NCI-H226 (cell line): ENCODE measurements around the gene LRP11.
"Not testable (repeated sequence)": the region's sequence is repeated elsewhere in the genome, so short reads cannot be mapped to it uniquely, and the experiment has no call there.

Experiments
- DNase-seq: peaks from one replicate; pipeline ENCODE4 v3.0.0-alpha.2; 2015

The LRP11 gene

GRCh38 chr6:149863698-149864577 lies at the start of gene LRP11:
Gene LRP11 (minus strand): TSS chr6:149864359. CDS start chr6:149864020, 339 bp downstream.
- peak; percentile 85 for DNase-seq

- no peak for DNase-seq
These were observed 49.5 kb upstream of the LRP11 start for GRCh38 chr6:149913540-149914240.

- DNase-seq = no peak
These were observed 48.9 kb upstream of the LRP11 start for GRCh38 chr6:149913085-149913484.

DNA sequence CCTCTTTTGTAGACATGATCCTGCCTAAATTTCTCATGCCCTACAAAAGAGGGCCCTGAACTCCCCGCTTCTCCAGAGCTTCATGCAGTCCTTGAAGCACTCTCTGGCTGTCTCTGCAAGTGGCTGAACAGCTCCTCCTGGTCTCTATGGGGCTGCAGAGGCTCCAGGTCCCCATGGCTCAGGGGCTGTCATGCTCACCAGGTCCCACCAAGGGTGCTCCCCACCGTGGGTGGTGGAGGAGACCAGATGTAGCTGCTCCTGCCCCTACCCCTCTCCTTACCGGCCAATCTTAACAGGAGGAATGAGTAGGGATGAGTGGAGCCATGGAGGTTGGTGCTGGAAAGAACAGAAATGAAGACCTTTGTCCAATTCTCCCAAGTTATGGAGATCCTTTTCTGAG lies 48.5 kb upstream of the LRP11 start:
- not testable (repeated sequence) for DNase-seq

- DNase-seq = no peak
These were observed 46.6 kb upstream of the LRP11 start for GRCh38 chr6:149910721-149911151.

DNA sequence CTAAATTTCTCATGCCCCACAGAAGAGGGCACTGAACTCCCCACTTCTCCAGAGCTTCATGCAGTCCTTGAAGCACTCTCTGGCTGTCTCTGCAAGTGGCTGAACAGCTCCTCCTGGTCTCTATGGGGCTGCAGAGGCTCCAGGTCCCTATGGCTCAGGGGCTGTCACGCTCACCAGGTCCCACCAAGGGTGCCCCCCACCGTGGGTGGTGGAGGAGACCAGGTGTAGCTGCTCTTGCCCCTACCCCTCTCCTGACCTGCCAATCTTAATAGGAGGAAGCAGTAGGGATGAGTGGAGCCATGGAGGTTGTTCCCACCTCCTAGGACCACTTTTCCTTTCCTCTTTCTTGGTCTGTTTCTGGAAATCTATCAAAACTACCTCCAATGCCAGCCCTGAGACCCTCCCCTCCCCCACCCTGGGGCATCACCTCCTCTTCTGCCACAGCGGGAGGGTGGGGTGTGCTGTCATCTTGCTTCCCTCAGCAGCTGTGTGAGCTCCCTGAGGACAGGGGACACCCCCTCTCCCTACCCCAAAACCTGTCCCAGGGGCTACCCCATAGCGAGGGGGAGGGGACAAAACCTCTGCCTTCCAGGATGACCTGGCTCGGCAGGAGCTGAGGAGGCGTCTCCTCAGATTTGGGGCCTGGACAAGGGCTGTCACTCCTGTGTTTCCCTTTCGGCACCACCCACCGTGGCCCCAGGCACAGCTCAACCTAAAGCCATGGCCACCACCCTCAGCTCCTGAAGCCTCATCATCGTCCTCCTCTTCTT lies 45.7 kb upstream of the LRP11 start:
- DNase-seq = no peak

DNA sequence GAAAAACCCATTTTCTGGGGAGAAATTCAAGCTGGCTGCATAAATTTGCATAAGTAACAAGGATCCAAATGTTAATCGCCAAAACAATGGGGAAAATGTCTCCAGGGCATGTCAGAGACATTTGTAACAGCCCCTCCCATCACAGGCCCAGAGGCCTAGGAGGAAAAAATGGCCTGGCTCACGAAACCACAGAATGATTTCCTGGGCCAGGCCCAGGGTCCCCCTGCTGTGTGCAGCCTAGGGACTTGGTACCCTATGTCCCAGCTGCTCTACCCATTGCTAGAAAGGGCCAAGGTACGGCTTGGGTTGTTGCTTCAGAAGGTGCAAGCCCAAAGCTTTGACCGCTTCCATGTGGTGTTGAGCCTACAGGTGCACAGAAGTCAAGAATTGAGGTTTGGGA lies 44.3 kb upstream of the LRP11 start:
- not testable (repeated sequence) for DNase-seq

DNA sequence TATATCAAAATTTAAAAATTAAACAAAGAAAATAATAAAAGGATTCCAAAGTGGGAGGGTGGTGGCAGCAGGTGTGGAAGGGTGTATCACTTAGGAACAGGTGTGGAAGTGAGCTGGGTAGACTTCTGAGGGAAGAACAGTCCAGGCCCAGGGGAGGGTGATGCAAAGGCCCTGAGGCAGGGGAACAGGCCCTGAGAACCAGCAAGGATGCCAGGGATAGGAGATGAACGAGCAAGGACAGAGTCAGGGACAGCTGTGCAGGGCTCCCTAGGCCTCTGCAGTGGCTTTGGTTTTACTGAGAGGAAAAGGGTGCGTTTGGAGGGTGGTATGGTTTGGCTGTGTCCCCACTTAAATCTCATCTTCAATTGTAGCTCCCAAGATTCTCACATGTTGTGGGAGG lies 43.2 kb upstream of the LRP11 start:
- DNase-seq = no peak

GRCh38 chr6:149906405-149906804 lies 42.2 kb upstream of the LRP11 start:
- DNase-seq = no peak

- DNase-seq = no peak
These were observed 41.8 kb upstream of the LRP11 start for GRCh38 chr6:149905911-149906371.

- DNase-seq = no peak
These were observed 41.3 kb upstream of the LRP11 start for GRCh38 chr6:149905371-149905910.

DNA sequence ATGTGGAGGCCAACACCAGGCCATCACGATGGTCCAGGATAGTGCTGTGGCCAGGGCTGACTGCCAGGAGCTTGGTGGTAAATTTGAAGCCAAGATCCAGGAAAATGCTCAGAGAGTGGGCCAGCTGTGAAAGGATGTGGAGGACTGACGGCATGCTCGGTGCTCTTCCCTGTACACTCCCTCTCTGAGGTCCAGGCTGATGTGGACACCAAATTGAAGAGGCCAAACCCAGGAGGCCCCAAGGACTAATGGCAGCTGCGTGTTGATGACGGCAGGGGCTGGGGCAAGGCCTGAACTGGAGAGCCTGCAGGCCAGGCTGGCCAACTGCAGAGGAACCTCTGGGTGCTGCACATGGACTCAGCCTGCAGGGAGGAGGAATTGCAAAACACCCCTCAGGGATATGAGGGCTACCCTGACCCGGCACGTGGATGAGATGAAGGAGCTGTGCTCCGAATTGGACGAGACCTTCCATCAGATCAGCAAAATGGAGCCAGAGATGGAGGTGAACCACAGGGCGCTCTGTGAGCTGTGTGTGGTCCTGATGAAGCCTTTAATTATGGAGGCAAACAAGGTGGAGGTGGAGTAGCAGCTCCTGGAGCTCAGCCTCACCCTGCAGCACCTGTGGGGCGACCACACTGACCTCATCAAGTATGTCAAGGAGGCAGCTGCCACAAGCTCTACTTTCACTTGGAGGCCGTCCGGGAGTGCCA lies 40.7 kb upstream of the LRP11 start:
- DNase-seq = no peak

GRCh38 chr6:149903938-149904611 lies 39.9 kb upstream of the LRP11 start:
- DNase-seq = no peak

DNA sequence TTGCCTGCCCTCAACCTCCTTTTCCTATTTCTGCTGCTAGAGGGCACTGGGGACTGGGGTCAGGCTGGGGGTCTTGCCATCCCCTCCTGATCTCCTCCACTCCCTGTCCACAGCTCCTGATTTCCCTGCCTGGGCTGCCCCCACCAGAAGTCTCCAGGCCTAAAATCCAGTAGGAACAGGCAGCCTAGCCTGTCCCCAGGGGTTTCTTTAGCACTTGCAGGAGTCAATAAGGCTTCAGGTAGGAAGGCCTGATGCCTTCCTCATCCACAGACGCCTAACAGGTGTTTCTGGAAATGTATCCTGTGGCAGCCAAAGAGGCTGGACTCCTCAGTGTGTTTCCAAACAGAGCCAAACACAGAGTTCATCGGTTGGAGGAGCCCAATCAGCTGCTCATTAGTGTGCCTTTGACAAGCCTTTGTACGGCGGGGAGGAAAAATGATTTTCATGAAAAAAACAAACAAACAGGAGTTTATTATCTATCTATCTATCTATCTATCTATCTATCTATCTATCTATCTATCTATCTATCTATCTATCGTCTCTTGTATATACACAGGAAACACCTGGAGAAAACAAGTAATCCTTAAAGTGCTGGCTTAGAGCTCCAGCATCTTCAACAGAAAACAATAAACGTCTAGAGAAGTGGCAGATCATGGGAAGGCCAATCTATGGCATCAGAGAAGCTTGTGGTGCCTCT lies 37.4 kb upstream of the LRP11 start:
- DNase-seq = no peak

DNA sequence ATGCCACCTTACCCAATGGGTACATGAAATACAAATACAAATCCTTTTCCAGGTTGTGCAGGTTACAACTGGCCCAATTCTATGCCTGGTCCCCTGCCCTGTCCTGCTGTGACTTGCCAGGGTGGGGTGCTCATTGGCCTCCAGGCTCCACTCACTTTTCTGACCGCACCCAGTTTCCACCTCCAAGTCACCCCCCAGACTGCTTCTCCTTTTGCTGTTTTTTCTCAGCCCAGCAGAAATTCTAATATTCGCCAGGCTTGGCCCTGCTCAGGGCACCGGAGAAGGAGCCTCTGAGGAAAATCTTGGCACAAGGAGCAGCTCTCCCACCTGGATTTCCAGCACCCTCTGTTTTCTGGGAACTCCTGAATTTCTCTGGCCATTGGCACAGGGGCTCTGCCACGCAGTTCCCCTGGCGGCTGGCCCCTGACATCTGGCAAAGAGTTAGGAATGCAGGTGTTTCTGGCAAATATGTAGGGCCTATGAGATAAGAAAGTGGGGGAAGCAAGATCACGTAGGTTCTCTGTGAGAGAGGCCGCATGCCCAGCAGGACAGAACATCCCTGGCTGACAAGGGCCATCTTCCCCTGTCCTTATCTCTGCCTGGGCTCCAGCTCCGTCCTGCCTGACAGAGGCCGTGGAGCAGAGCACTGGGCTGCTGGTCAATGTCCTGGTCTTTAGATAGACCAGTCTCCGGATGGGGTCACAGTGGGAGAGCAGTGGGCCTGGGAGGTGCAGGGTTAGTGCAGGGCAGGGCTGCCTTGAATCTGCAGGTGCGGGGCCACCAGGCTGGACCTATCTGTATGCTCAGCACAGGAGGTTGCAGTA lies 36.7 kb upstream of the LRP11 start:
- DNase-seq = no peak

GRCh38 chr6:149899926-149900619 lies 35.9 kb upstream of the LRP11 start:
- DNase-seq = no peak

DNA sequence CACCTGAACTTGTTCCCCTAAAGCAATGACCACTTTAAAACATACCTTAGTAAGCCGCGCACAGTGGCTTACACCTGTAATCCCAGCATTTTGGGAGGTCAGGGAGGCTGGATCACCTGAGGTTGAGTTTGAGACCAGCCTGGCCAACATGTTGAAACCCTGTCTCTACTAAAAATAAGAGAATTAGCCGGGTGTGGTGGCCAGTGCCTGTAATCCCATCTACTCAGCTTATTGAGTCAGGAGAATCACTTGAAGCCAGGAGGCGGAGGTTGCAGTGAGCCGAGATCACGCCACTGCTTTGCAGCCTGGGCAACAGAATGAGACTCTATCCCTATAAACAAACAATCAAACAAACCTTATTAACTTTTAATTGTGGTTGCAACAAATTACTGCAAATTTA lies 35.3 kb upstream of the LRP11 start:
- DNase-seq = no peak

DNA sequence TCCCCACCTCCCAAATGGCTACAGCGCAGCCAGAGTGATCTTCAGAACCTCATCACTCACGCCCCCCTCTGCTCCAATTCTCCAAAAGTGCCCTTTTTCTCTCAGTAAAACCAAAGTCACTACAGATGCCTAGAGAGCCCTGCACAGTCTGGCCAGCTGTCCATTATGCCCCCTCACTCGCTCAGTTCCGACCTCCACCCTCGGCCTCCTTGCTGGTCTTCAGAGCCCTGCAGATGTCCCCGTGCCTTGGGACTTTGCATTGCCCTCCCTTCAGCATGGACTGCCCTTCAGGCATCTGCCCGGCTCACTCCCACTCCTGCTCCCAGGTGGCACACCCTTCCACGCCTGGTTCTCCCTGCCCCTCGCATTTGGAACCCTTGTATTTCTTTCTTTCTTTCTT lies 34.8 kb upstream of the LRP11 start:
- no peak for DNase-seq
